ENCODE measurements around the gene AFF1.

The AFF1 gene

GRCh38 chr4:87152310-87153041 is 217.7 kb downstream of the AFF1 start:
- no peak for DNase-seq (ENCODE audit: low read depth in 2 of 2)

- no peak for DNase-seq (ENCODE audit: low read depth in 2 of 2)
Measured at GRCh38 chr4:87153078-87153870, 218.5 kb downstream of the AFF1 start.

DNA sequence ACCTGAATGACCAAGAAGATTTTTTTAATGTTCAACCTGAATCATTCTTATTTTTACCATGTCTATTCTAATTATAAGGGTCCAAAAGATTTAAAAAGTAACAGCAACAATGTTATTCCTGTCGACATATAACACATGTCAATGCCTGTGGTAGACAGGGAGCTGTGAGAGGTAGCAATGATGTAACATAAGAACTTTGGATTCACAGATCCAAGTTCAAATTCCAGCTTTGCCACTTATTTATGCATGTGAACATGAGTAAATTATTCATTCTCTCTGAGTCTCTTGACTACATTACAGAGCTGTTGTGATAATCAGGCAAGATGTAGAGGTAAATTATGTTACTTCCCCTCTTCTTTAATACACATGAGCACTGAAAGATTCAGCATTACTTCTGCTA is 231.1 kb downstream of the AFF1 start:
- DNase-seq (ENCODE audit: low read depth in 2 of 2) = no peak

GRCh38 chr4:87166296-87166854 is 231.6 kb downstream of the AFF1 start:
- DNase-seq (ENCODE audit: low read depth in 2 of 2) = no peak

GRCh38 chr4:87171944-87172343 is 237.1 kb downstream of the AFF1 start:
- DNase-seq (ENCODE audit: low read depth in 2 of 2) = no peak

- no peak for DNase-seq (ENCODE audit: low read depth in 2 of 2)
Measured at GRCh38 chr4:87174672-87175071, 239.9 kb downstream of the AFF1 start.

DNA sequence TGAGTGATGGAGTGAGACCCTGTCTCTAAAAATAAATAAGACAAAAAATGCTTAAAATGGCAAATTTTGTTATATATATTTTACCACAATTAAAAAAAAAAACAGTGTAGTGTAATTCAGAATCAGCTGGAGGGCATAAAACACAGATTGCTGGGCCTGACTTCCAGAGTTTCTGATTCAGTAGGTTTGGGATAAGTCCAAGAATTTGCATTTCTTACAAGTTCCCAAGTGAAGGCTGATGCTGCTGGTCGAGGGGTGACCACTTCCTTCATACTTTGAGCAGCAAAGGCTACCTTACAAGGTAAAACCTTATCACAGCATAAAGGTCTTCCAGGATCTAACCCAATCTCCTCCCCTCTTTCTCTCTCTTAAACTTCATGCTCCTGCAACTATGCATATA is 244.9 kb downstream of the AFF1 start:
- no peak for DNase-seq (ENCODE audit: low read depth in 2 of 2)

DNA sequence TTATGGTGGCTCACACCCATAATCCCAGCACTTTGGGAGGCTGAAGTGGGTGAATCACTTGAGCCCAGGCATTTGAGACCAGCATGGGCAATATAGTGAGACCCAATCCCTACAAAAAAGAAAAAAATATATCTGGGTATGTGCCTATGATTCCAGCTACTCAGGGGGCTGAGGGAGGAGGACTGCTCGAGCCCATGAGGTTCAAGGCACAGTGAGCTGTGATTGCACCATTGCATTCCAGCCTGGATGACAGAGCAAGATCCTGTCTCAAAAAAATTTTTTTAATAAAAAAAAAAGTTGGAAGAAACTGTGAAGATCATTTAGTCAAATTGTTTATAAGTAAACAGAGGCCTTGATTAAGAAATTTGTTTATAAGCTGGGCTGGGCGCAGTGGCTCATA is 246.0 kb downstream of the AFF1 start:
- DNase-seq (ENCODE audit: low read depth in 2 of 2) = no peak

GRCh38 chr4:87185146-87185870 is 250.5 kb downstream of the AFF1 start:
- DNase-seq (ENCODE audit: low read depth in 2 of 2) = no peak

GRCh38 chr4:87188048-87188447 is 253.2 kb downstream of the AFF1 start:
- DNase-seq (ENCODE audit: low read depth in 2 of 2) = no peak

DNA sequence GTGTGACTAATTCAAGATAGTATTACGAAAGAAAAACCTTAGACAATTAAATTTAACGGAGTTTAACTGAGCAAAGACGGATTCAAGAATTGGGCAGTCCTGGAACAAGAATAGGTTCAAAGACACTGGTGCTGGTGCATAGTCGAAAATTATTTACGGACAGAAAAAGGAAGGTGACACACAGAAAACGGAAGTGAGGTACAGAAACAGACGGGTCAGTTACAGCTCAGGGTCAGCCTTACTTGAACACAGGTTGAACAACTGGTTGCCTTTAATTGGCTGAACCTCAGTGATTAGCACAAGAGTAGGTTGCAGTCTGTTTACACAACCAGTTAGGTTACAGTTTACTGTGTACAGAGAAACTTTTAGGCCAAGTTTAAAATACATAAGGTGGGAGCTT is 254.1 kb downstream of the AFF1 start:
- DNase-seq (ENCODE audit: low read depth in 2 of 2) = no peak
